Vagina (tissue), 2 donors: ENCODE measurements around the gene TJAP1. TPM values are rescaled to one million over a fixed set of nuclear protein-coding genes. Genes with fewer than 3 reads are reported as not detected.

Source experiments
- DNase-seq, 2 donors: peaks; one replicate each; pipeline ENCODE4 v3.0.0-alpha.2; 2017; ENCODE audit errors: extremely low spot score in 2 of 2
- H3K27ac ChIP-seq: fragments of 200-600 bp; sonication (generic); one replicate; pipeline ENCODE4 v1.5.1; 2019
- H3K27me3 ChIP-seq: fragments of 200-600 bp; sonication (generic); one replicate; pipeline ENCODE4 v1.5.1; 2019
- H3K36me3 ChIP-seq, 2 donors: fragments of 200-600 bp; sonication (generic); one replicate each; pipeline ENCODE4 v1.5.1; 2017 to 2019
- H3K4me1 ChIP-seq: fragments of 200-600 bp; sonication (generic); one replicate; pipeline ENCODE4 v1.5.1; 2019
- H3K4me3 ChIP-seq, 2 donors: fragments of 200-600 bp; sonication (generic); 1 replicate in 1 of 2; 2 replicates in 1 of 2; pipeline ENCODE4 v1.5.1; 2016 to 2019
- H3K9me3 ChIP-seq: fragments of 200-600 bp; sonication (generic); one replicate; pipeline ENCODE4 v1.5.1; 2019
- POLR2A ChIP-seq, 2 donors: fragments of 450-650 bp; IDR thresholded peaks; one replicate each; pipeline ENCODE4 v1.6.1; 2017; ENCODE audit warnings: antibody characterized with exemption in 2 of 2, mild to moderate bottlenecking in 2 of 2, moderate library complexity in 2 of 2
- POLR2AphosphoS5 ChIP-seq, 2 donors: sonication (generic); formaldehyde crosslinking; IDR thresholded peaks; one replicate each; pipeline ENCODE4 v1.9.0; 2017; ENCODE audit warnings: antibody characterized with exemption in 2 of 2, mild to moderate bottlenecking in 2 of 2, low read depth in 1 of 2; ENCODE audit not compliant: insufficient read depth in 1 of 2
- intact Hi-C: fragments of 100-400 bp; cut with DNase I; formaldehyde crosslinking; loops from one replicate; pipeline ENCODE4 v1.15.1; 2023
- total RNA-seq: library from RNA; depleted of rRNA; stranded (reverse); fragments of >200 nt; gene quantifications from one replicate; pipeline ENCODE4 v1.2.3, GENCODE V29; 2016
- TF ChIP-seq, protein P1 (sequence below), 3 experiments: fragments of 450-650 bp in 2 of 3; fragments of 200-600 bp in 1 of 3; sonication (generic) in 1 of 3; IDR thresholded peaks; one replicate each; pipeline ENCODE4 v1.5.1; 2017 to 2019; ENCODE audit warnings: antibody characterized with exemption in 3 of 3, mild to moderate bottlenecking in 2 of 3, moderate library complexity in 2 of 3

TJAP1 gene
- total RNA-seq, 1 donor from 2014 or later = 27.5 TPM

DNA sequence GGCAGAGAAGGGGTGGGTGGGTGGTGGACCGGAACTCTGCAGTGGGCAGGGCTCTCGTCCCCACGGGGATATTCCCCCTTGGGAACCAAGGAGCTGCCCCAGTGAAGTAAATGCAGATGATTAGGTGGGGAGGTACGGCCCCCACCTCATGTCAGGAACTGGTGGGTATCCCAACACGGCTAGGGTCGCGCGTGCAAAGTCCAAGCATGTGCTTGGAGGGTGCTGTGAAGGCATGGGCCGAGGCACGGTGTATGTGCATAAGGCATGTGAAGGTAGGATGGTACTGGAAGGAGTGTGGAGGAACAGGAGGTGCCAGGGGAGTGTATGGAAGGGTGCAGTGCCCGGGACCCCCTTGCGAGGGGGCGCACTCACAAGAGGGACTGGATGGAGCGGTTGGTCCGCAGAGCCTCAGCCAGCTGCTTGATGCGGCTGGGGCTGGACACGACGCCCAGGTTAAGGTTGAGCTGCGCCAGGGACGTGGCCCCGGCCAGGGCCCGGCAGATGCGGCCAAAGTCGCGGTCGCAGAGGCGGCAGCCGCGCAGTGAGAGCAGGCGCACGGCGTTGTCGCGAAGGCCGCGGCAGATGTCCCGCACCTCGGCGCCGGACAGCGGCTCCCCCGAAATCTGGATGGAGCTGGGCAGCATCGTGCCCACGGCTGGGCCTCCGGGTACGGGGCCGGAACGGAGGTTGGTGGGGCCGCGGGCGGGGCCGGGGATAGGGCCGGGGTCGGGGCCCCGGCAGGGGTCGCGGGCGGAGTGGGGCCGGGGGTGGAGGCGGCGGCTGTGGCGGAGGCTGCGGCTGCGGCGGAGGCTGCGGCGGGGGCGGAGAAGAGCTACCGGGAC, 32.0 kb downstream of the TJAP1 start:
- H3K4me1 ChIP-seq = peaks cover 28% of the 10 kb centered on the region
- no peaks in the 10 kb centered on the region for H3K9me3 ChIP-seq
- intact Hi-C loops = loop anchor here (5.0 to 10.0 kb wide), 2 partner anchors 57 to 145 kb away; partner anchors contain the start of gene ZNF318
- DNase-seq = no peak
- no peak for TF ChIP-seq POLR2A (IDR thresholded peaks at IDR 0.05)
- TF ChIP-seq, protein P1, sequence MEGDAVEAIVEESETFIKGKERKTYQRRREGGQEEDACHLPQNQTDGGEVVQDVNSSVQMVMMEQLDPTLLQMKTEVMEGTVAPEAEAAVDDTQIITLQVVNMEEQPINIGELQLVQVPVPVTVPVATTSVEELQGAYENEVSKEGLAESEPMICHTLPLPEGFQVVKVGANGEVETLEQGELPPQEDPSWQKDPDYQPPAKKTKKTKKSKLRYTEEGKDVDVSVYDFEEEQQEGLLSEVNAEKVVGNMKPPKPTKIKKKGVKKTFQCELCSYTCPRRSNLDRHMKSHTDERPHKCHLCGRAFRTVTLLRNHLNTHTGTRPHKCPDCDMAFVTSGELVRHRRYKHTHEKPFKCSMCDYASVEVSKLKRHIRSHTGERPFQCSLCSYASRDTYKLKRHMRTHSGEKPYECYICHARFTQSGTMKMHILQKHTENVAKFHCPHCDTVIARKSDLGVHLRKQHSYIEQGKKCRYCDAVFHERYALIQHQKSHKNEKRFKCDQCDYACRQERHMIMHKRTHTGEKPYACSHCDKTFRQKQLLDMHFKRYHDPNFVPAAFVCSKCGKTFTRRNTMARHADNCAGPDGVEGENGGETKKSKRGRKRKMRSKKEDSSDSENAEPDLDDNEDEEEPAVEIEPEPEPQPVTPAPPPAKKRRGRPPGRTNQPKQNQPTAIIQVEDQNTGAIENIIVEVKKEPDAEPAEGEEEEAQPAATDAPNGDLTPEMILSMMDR (IDR thresholded peaks at IDR 0.05) = no peak
- TF ChIP-seq POLR2AphosphoS5 (IDR thresholded peaks at IDR 0.05; ENCODE audit: insufficient read depth in 1 of 2, low read depth in 1 of 2) = no peak
- H3K27ac ChIP-seq = peak overlapping the region; percentile 42
- peaks cover 0 to 42% of the 10 kb centered on the region in 2 donors for H3K36me3 ChIP-seq
- peak overlapping the region; percentile 61 to 64 for H3K4me3 ChIP-seq
- no peaks in the 10 kb centered on the region for H3K27me3 ChIP-seq

DNA sequence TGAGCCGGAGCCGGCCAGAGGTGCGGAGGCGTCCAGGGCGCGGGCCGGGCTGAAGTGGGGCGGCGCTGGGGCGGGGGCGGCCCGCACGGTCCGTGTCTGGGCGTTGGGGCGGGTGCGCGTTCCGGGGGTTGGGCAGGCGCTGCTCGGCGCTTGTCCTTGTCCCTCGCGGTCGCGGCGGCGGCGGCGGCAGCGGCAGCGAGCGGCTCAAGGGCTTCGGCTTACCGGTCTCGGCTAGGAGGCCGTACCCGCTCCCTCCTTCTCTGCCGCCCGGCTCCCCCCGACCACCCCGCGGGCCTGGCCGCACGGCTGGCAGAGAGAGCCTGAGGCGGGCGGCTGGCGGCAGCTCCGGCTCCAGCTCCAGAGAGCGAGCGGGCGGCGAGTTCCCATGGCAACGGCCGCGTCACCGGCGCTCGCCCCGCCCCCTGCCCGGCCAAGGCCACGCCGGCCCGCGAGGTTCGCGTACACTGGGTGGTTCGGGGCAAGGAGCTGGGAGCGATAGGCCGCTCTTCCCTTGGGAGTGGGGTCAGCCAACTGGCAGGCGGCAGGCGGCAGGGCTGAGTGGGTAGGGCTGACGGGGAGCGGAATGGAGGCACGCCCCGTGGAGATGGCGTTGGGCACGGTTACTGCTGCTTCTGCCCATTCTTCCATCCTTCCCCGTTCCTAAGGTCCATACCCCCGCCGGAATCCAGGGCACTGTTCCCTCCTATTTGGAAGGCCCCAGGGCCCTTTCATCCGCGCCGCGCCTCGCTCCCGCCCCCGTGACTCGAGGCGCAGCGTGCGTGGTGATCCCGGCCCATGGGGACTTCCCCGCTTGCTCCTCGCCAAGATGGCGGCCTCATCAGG, 32.8 kb downstream of the TJAP1 start, which contains the start of gene LRRC73:
Gene LRRC73, minus strand, starts transcription at position 363 of the 843 bp plus-strand sequence. CDS start 561 bp downstream, outside the sequence.
- Histone ChIP-seq H3K36me3 (peaks cover 0 to 42% of the 10 kb centered on the region in 2 donors), H3K4me1 (peaks cover 36% of the 10 kb centered on the region), H3K4me3 (peak within 1 kb of the TSS; percentile 61 to 64), H3K27me3 (no peaks in the 10 kb centered on the region), H3K27ac (peak within 1 kb of the TSS; percentile 42), H3K9me3 (no peaks in the 10 kb centered on the region)
- no peak for TF ChIP-seq POLR2A (IDR thresholded peaks at IDR 0.05)
- peak in 1 of 2 donors; percentile 39 for TF ChIP-seq POLR2AphosphoS5 (IDR thresholded peaks at IDR 0.05; ENCODE audit: insufficient read depth in 1 of 2, low read depth in 1 of 2)
- DNase-seq = no peak
- intact Hi-C loops = loop anchor here (5.0 to 10.0 kb wide), 2 partner anchors 58 to 145 kb away; partner anchors contain the start of gene ZNF318

DNA sequence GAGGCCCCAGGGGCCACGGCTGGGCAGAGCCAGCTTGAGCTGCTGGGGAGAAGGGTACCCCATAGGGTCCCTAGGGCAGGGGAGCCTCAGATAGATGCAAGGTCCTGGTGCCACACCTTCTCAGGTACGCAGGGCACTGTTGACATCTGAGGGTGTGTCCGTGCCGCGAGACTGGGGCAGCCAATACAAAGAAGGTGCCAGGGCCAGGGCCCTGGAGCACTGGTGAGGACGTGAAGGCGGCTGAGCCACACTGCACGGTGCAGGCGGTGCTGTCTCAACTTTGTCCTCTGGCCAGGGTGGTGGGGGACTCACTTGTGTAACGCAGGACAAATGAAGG, 33.4 kb downstream of the TJAP1 start:
- Histone ChIP-seq H3K27ac (peak overlapping the region; percentile 42), H3K4me1 (peaks cover 42% of the 10 kb centered on the region)

DNA sequence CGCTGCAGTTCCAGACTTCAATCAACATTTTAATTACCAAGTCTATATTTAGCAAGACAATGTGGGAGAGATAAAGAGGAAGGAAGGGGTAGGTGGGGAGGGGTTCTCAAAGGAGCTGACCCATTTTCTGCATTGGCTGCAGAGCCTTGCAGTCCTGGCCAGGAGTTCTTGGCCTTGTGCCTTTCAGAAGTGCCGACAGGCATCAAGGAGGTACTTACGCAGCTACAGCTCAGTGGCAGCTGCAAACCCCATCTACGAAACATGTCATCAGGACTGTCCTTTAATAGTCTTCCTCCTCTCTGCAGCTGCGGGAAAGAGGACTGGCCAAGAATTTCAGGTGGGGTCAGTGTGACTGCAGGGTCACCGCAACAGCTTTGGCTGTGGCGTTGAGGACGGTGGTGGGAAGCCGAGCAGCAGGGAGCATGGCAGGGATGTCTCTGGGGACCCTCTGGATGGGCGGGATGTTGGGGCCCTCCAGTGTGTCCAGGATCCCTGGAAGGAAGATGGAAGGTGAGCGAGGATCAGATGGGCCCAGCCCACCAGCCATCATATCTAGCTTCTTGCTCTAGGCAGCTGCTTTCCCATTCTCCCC, 34.5 kb downstream of the TJAP1 start:
- intact Hi-C loops = no loop called here
- H3K27ac ChIP-seq = no peak overlapping the region
- H3K4me3 ChIP-seq = no peak overlapping the region
- no peak for DNase-seq
- H3K4me1 ChIP-seq = peaks cover 46% of the 10 kb centered on the region
- no peaks in the 10 kb centered on the region for H3K9me3 ChIP-seq
- H3K27me3 ChIP-seq = no peaks in the 10 kb centered on the region
- TF ChIP-seq POLR2A (IDR thresholded peaks at IDR 0.05) (no peak), POLR2AphosphoS5 (IDR thresholded peaks at IDR 0.05; ENCODE audit: insufficient read depth in 1 of 2, low read depth in 1 of 2) (no peak)
- TF ChIP-seq, protein P1 (IDR thresholded peaks at IDR 0.05) = no peak
- H3K36me3 ChIP-seq = peaks cover 0 to 35% of the 10 kb centered on the region in 2 donors

More for the DNA sequence above, 33.4 kb downstream of the TJAP1 start:
- TF ChIP-seq, protein P1 (IDR thresholded peaks at IDR 0.05) = no peak
- TF ChIP-seq POLR2AphosphoS5 (IDR thresholded peaks at IDR 0.05; ENCODE audit: insufficient read depth in 1 of 2, low read depth in 1 of 2) (no peak), POLR2A (IDR thresholded peaks at IDR 0.05) (no peak)
- DNase-seq = no peak
- Histone ChIP-seq H3K4me3 (peak overlapping the region; percentile 61 to 64), H3K27me3 (no peaks in the 10 kb centered on the region), H3K9me3 (no peaks in the 10 kb centered on the region), H3K36me3 (peaks cover 0 to 36% of the 10 kb centered on the region in 2 donors)
- intact Hi-C loops = no loop called here

DNA sequence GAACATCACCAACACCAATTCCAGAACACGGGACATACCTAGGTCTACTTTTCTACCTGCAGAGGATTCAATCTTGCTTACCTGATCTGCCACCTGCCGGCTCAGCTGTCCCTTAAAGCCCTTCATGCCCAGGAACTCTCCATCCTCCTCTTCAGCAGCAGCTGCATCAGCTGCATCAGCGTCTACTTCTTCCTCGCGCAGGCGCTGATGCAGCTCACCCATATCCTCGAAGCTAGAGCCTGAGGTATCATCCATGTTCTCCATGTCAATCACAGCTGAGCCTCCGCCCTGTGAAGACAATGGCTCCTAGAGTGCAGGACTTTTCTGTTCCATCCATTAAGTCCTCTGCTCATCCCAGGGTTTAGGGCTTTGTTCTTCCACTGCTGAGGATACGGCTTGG, 38.4 kb downstream of the TJAP1 start:
- H3K4me1 ChIP-seq = peaks cover 47% of the 10 kb centered on the region
- H3K4me3 ChIP-seq = peak overlapping the region; percentile 79 to 84
- peaks cover 0 to 54% of the 10 kb centered on the region in 2 donors for H3K36me3 ChIP-seq
- no peak for DNase-seq
- intact Hi-C loops = no loop called here
- no peaks in the 10 kb centered on the region for H3K27me3 ChIP-seq
- H3K27ac ChIP-seq = peak overlapping the region; percentile 80
- TF ChIP-seq, protein P1 (IDR thresholded peaks at IDR 0.05) = no peak
- TF ChIP-seq POLR2A (IDR thresholded peaks at IDR 0.05) = no peak
- TF ChIP-seq POLR2AphosphoS5 (IDR thresholded peaks at IDR 0.05; ENCODE audit: insufficient read depth in 1 of 2, low read depth in 1 of 2) = no peak
- H3K9me3 ChIP-seq = no peaks in the 10 kb centered on the region
